NCI-H1105 treated with DMSO at 0.1 percent for 48 hours (cell line): Measurements from ENCODE around the gene ARHGEF33.

Experiments
- DNase-seq: peaks from one replicate; lab custom pipeline; 2025; lab: John Stamatoyannopoulos, UW

ARHGEF33 gene

DNA sequence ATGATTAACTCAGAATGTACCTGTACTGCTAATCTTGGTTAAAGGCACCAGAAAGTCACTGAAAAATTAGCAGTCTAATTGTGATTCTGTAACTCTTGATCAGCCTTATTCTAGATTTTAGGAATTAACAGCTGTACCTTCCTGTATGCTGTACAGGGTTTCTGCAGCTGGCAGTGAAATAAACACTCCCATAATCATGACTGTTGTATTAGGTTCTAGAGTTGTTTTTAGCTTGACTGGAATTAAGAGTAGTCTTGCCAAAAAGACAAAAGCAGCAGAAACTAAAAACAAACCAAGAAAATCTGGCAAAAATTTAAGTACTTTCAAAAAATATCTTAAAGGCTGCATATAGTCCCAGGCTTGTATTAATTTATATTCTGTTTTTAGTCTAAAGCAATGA lies 127.7 kb downstream of the ARHGEF33 start:
- DNase-seq, result no peak

DNA sequence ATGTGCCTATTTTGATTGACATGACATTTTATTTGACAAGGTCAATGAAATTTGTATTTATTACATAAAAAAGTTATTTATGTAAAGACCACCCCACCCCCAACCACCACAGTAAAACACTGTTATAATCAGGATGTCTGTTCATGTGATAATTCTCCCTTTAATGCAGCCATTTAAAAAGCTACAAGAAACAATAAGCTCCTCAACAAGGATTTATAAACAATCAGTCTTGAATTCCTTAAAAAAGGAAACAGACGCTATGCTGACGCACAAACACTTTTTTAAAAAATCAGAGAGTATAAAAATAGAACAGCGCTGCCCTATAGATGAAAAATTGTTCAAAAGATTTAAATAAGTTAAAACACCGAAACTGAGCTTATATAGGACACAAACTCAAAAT lies 129.0 kb downstream of the ARHGEF33 start:
- no peak for DNase-seq

DNA sequence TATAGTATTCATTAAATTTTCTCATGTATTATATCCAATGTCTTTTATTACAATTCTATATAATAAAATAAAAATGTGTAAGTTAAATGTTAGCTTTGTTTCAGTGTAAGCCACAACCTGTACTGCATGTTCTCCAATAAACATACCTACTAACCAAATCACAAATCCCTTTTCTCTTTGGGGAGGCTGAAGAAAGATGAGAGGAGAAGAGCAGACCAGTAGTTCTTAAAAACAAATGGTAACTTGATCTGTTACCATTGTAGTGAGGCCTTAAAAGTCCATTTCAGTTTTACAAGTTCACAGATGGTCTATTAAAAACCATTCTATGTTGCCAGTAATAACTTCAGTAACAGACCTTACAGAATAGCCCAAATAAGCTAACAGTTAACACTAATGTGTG lies 130.7 kb downstream of the ARHGEF33 start:
- DNase-seq, result no peak

- DNase-seq, result no peak
These were observed 133.1 kb downstream of the ARHGEF33 start for GRCh38 chr2:39022642-39023235.

- no peak for DNase-seq
These were observed 134.0 kb downstream of the ARHGEF33 start for GRCh38 chr2:39023649-39024048.

DNA sequence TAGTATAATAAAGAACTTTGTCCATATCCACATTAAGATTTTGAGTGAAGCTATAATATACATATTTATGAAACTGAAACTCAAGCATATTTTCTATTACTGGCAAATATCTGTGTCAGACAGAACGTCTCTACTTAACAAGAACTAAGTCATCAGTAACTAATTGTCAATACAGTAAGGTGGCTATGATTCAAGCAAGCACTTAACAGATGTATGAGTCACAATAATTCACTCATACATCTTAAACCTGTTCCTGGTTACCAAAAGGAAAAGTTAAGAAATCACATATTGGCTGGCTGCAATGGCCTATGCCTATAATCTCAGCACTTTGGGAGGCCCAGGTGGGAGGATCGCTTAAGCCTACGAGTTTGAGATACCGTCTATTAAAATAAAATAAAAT lies 135.2 kb downstream of the ARHGEF33 start:
- no peak for DNase-seq
